Measurements from ENCODE around the gene BAAT.

Gene BAAT

DNA sequence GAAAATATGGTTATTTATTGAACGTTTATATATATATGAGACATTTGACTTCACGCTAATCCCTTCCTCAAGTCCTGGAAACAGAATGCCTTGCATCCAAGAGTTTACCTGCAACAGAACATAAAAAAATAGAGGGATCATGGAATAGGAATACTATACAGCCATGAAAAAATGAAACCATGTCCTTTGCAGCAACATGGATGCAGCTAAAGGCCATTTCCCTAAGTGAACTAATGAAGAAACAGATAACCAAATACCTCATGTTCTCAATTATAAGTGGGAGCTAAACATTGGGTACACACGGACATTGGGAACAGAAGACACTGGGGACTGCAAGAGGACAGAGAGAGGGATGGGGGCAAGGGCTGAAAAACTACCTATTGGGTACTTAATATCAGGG lies 13.0 kb downstream of the BAAT start:
- Histone ChIP-seq H3K36me3 (ENCODE audit: control insufficient read depth, insufficient read depth, low read length) (no peaks in the 10 kb centered on the region), H3K4me1 (ENCODE audit: control insufficient read depth, insufficient read depth, low read length) (no peaks in the 10 kb centered on the region), H3K27me3 (ENCODE audit: control insufficient read depth, insufficient read depth, low read length) (no peaks in the 10 kb centered on the region), H3K9me3 (ENCODE audit: control insufficient read depth, low read length) (no peaks in the 10 kb centered on the region), H3K9ac (ENCODE audit: low read length) (no peak overlapping the region), H3K4me3 (ENCODE audit: low read length) (no peak overlapping the region)

DNA sequence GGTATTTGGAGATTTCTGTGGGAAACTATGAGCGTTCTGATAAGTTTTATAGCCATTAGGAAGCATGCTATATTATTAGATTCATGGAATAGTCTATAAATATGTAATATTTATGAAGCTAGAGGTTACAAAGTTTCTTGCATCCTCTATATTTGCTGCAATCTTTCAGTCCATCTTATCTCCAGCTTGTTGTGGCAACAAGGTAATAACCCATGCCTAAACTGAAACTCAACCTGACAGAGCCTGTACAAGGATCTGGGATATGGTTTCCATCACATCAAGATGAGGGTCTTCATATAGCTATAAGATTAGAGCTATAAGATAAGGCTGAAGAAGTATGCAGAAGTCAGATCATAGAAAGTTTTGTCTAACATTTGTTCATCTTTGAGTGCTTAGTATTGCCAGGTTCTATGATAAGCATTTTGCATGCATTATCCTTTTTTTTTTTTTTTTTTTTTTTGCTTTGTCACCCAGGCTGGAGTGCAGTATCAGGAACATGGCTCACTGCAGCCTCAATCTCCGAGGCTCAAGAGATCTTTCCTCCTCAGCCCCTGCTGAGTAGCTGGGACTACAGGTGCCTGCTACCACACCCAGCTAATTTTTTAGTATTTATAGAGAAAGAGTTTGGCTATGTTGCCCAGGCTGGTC lies 14.8 kb downstream of the BAAT start:
- H3K27me3 ChIP-seq (ENCODE audit: control insufficient read depth, insufficient read depth, low read length): no peaks in the 10 kb centered on the region
- no peak overlapping the region for H3K4me3 ChIP-seq (ENCODE audit: low read length)
- no peak overlapping the region for H3K9ac ChIP-seq (ENCODE audit: low read length)
- H3K9me3 ChIP-seq (ENCODE audit: control insufficient read depth, low read length): no peaks in the 10 kb centered on the region
- no peaks in the 10 kb centered on the region for H3K36me3 ChIP-seq (ENCODE audit: control insufficient read depth, insufficient read depth, low read length)
- no peaks in the 10 kb centered on the region for H3K4me1 ChIP-seq (ENCODE audit: control insufficient read depth, insufficient read depth, low read length)

DNA sequence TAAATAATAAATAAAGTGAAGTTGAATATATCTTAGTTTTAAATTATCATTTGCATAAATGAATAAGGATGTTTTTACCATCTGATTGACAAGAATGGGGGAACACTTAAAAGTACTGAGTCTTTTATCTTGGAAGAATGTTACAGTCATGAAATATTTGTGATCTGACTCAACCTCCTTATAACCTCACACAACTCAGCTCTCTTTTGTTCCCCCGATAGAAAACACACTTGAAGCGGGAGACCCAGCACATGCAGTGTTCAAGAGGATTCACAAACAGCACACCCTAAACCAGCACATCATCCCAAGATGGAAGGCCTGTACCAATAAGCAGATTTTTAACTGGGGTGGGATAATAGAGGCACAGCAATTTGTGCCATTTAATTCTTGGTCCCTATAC lies 15.5 kb downstream of the BAAT start:
- no peaks in the 10 kb centered on the region for H3K9me3 ChIP-seq (ENCODE audit: control insufficient read depth, low read length)
- H3K4me3 ChIP-seq (ENCODE audit: low read length): no peak overlapping the region
- H3K36me3 ChIP-seq (ENCODE audit: control insufficient read depth, insufficient read depth, low read length): no peaks in the 10 kb centered on the region
- no peaks in the 10 kb centered on the region for H3K4me1 ChIP-seq (ENCODE audit: control insufficient read depth, insufficient read depth, low read length)
- H3K27me3 ChIP-seq (ENCODE audit: control insufficient read depth, insufficient read depth, low read length): no peaks in the 10 kb centered on the region
- H3K9ac ChIP-seq (ENCODE audit: low read length): no peak overlapping the region

DNA sequence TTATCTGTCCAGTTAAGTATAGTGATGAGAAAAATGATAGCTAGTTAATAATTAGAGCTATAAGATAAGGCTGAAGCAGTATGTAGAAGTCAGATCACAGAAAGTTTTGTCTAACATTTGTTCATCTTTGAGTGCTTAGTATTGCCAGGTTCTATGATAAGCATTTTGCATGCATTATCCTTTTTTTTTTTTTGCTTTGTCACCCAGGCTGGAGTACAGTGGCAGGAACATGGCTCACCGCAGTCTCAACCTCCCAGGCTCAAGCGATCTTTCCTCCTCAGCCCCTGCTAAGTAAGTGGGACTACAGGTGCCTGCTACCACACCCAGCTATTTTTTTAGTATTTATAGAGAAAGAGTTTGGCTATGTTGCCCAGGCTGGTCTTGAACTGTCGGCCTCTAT lies 17.5 kb downstream of the BAAT start:
- no peak overlapping the region for H3K9ac ChIP-seq (ENCODE audit: low read length)
- no peaks in the 10 kb centered on the region for H3K9me3 ChIP-seq (ENCODE audit: control insufficient read depth, low read length)
- no peaks in the 10 kb centered on the region for H3K27me3 ChIP-seq (ENCODE audit: control insufficient read depth, insufficient read depth, low read length)
- H3K4me1 ChIP-seq (ENCODE audit: control insufficient read depth, insufficient read depth, low read length): no peaks in the 10 kb centered on the region
- H3K4me3 ChIP-seq (ENCODE audit: low read length): no peak overlapping the region
- no peaks in the 10 kb centered on the region for H3K36me3 ChIP-seq (ENCODE audit: control insufficient read depth, insufficient read depth, low read length)

DNA sequence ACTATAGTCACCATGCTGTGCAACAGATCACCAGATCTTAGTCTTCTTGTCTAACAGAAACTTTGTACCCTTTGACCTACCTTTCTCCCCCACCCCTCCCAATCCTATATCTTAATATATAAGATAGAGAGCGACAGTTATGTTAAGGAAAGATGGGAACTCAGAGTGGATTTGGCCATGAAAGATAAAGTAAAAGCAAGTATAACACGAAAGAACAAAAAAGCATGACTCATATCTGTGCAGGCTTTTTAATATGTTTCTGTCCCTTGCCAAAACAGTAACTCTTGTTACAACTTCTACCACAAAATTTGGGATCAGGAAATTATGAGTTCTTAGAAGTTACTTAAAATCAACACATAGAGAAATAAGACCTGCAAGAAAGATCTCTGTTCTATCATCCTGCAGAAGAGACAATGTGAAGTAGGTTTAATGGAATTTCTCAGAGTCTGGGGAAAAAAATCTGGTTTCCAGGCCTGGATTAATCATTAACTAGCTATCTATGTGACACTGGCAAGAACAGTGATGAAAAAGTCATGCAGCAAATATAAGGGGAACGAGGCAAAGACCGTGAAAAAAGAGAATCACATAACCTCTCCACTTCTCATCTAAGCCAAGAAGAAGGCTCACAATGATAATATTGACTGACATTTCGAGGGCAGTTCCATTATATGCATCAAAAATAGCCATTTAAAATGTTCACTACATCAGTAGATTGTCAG lies 18.6 kb downstream of the BAAT start:
- Histone ChIP-seq H3K36me3 (ENCODE audit: control insufficient read depth, insufficient read depth, low read length) (no peaks in the 10 kb centered on the region), H3K4me1 (ENCODE audit: control insufficient read depth, insufficient read depth, low read length) (no peaks in the 10 kb centered on the region), H3K9ac (ENCODE audit: low read length) (no peak overlapping the region), H3K9me3 (ENCODE audit: control insufficient read depth, low read length) (no peaks in the 10 kb centered on the region), H3K4me3 (ENCODE audit: low read length) (no peak overlapping the region), H3K27me3 (ENCODE audit: control insufficient read depth, insufficient read depth, low read length) (no peaks in the 10 kb centered on the region)

DNA sequence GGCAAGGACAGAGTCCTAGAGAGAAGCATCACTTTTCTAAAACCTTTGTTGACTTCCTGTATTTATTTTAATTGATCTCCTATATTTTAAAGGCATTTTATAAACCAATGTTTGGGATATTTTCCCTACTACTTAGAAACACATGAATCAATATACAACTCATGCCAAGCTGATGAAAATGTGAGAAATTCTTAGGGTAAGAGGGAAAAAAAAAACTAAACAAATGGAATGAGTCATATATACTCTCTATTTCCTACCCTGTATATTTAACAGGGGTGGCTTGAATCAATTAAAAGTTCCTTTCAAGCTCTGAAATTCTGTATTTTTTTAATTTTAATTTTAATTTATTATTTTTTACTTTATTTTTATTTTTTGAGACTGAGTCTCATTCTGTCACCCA lies 19.6 kb downstream of the BAAT start:
- no peaks in the 10 kb centered on the region for H3K9me3 ChIP-seq (ENCODE audit: control insufficient read depth, low read length)
- H3K4me1 ChIP-seq (ENCODE audit: control insufficient read depth, insufficient read depth, low read length): no peaks in the 10 kb centered on the region
- no peak overlapping the region for H3K9ac ChIP-seq (ENCODE audit: low read length)
- H3K4me3 ChIP-seq (ENCODE audit: low read length): no peak overlapping the region
- H3K27me3 ChIP-seq (ENCODE audit: control insufficient read depth, insufficient read depth, low read length): no peaks in the 10 kb centered on the region
- no peaks in the 10 kb centered on the region for H3K36me3 ChIP-seq (ENCODE audit: control insufficient read depth, insufficient read depth, low read length)

DNA sequence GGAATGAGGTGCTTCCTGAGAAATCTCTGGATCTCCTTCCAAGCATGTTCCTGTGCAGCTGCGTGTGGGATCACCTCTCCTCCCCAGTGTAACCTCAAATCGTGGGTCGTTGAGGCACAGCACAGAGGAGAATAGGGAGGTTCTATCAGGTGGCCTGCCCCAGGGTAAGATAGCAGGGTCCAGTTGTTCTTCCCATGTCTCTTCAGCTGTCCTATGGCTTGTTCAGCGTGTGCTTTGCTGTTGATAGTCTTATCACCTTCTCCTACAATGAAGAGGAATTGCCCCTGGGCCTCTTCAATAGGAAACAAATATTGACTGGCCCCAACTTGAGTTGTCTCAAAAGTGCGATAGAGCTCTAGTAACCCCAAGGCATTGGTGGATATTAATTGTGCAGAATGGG lies 22.4 kb downstream of the BAAT start:
- no peaks in the 10 kb centered on the region for H3K36me3 ChIP-seq (ENCODE audit: control insufficient read depth, insufficient read depth, low read length)
- H3K4me1 ChIP-seq (ENCODE audit: control insufficient read depth, insufficient read depth, low read length): no peaks in the 10 kb centered on the region
- no peaks in the 10 kb centered on the region for H3K27me3 ChIP-seq (ENCODE audit: control insufficient read depth, insufficient read depth, low read length)
- no peak overlapping the region for H3K4me3 ChIP-seq (ENCODE audit: low read length)
- no peak overlapping the region for H3K9ac ChIP-seq (ENCODE audit: low read length)
- no peaks in the 10 kb centered on the region for H3K9me3 ChIP-seq (ENCODE audit: control insufficient read depth, low read length)

DNA sequence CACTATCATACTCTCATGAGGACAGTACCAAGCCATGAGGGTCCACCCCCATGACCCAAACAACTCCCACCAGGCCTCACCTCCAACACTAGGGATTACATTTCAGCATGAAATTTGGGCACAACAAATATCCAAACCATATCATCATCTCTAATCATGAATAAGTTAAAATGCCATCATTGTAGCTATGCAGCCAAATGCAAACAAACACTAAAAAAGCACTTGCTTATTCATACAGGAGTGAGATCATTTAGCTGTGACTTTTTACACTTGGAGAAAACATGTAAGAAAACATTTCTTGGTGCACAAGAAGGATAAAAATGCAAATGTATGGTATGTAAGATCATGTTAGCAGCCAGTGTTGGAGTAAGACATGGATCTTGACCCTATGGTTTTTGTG lies 24.2 kb downstream of the BAAT start:
- H3K4me1 ChIP-seq (ENCODE audit: control insufficient read depth, insufficient read depth, low read length): peaks cover 3% of the 10 kb centered on the region
- H3K9ac ChIP-seq (ENCODE audit: low read length): no peak overlapping the region
- no peaks in the 10 kb centered on the region for H3K9me3 ChIP-seq (ENCODE audit: control insufficient read depth, low read length)
- no peaks in the 10 kb centered on the region for H3K36me3 ChIP-seq (ENCODE audit: control insufficient read depth, insufficient read depth, low read length)
- no peaks in the 10 kb centered on the region for H3K27me3 ChIP-seq (ENCODE audit: control insufficient read depth, insufficient read depth, low read length)
- H3K4me3 ChIP-seq (ENCODE audit: low read length): no peak overlapping the region

DNA sequence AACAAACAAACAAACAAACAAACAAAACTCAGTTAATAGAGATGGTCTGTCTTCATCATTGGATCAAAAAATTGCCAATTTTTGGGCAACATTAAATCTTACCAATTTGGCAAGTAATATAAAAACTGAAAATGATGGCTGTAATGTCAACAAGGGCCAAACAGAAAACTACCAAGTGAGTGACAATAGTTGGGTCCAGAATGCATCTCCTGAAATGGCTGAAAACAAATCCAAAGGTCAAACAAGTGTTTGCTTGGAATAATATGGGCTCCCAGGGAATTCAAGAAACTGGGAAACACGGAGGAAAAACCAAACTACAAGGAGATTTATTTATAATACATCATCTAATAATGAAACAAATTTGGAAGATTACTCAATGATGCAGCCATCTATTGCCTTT lies 25.1 kb downstream of the BAAT start:
- H3K9me3 ChIP-seq (ENCODE audit: control insufficient read depth, low read length): no peaks in the 10 kb centered on the region
- H3K36me3 ChIP-seq (ENCODE audit: control insufficient read depth, insufficient read depth, low read length): no peaks in the 10 kb centered on the region
- no peak overlapping the region for H3K9ac ChIP-seq (ENCODE audit: low read length)
- no peaks in the 10 kb centered on the region for H3K27me3 ChIP-seq (ENCODE audit: control insufficient read depth, insufficient read depth, low read length)
- H3K4me3 ChIP-seq (ENCODE audit: low read length): no peak overlapping the region
- peaks cover 11% of the 10 kb centered on the region for H3K4me1 ChIP-seq (ENCODE audit: control insufficient read depth, insufficient read depth, low read length)

DNA sequence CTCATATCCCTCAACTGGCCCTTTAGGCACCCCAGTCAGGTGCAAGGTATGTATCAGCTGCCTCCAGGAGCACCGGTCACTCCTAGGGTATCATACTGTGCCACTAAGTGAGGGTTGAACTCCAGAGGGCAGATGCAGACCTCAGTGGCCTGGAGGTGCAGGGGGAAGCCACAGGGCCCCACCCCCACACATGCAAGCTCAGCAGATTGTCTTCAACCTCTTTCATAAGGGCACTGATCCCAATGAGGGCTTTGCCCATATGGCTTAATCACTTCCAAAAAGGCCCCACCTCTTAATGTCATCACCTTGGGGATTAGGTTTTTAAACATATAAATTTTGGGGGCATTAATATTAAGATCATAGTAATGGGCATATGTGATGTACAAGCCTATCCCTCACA lies 28.2 kb downstream of the BAAT start:
- Histone ChIP-seq H3K9ac (ENCODE audit: low read length) (no peak overlapping the region), H3K36me3 (ENCODE audit: control insufficient read depth, insufficient read depth, low read length) (no peaks in the 10 kb centered on the region), H3K4me1 (ENCODE audit: control insufficient read depth, insufficient read depth, low read length) (peaks cover 28% of the 10 kb centered on the region), H3K9me3 (ENCODE audit: control insufficient read depth, low read length) (no peaks in the 10 kb centered on the region), H3K27me3 (ENCODE audit: control insufficient read depth, insufficient read depth, low read length) (no peaks in the 10 kb centered on the region), H3K4me3 (ENCODE audit: low read length) (no peak overlapping the region)

DNA sequence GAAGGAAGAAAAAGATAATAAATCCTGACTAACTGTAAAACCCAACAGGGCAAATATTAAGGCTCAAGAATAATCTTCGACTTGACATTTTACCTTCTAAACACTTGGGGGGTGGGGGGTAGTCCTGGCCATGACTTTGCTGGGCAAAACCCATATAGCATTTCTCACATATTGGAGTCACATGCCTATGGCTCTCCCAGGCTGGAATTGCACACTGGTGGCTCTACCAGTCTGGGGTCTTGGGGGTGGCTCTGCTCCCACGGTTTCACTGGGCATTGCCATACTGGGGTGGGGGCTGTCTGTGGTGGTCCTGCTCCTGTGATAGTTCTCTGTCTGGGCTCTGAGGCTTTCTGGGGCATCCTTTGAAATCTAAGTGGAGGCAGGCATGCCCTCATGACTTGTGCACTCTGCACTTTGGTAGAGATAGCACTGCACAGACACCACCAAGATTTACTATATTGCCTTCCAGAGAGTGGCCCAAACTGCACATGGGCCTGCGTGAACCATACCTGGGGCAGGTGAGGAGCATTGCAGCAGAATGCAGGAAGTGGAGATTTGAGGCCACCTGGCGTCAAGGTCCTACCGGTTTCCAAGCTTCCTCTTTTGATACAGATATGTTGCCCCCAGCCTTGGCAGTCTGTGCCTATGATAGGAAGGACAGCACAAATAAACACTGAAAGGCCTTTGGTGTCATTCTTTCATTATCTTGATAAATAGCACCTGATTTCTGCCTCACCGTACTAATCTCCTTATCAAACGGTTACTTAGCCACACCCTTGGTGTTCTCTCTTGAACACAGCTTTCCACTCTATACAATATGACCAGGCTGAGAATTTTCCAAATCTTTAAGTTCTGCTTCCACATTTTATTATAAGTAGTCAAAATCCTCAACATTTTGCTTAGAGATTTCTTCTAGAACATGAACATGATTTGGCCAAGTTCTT lies 29.8 kb downstream of the BAAT start:
- Histone ChIP-seq H3K9ac (ENCODE audit: low read length) (no peak overlapping the region), H3K4me3 (ENCODE audit: low read length) (no peak overlapping the region), H3K9me3 (ENCODE audit: control insufficient read depth, low read length) (no peaks in the 10 kb centered on the region), H3K36me3 (ENCODE audit: control insufficient read depth, insufficient read depth, low read length) (no peaks in the 10 kb centered on the region), H3K27me3 (ENCODE audit: control insufficient read depth, insufficient read depth, low read length) (no peaks in the 10 kb centered on the region), H3K4me1 (ENCODE audit: control insufficient read depth, insufficient read depth, low read length) (peaks cover 28% of the 10 kb centered on the region)

DNA sequence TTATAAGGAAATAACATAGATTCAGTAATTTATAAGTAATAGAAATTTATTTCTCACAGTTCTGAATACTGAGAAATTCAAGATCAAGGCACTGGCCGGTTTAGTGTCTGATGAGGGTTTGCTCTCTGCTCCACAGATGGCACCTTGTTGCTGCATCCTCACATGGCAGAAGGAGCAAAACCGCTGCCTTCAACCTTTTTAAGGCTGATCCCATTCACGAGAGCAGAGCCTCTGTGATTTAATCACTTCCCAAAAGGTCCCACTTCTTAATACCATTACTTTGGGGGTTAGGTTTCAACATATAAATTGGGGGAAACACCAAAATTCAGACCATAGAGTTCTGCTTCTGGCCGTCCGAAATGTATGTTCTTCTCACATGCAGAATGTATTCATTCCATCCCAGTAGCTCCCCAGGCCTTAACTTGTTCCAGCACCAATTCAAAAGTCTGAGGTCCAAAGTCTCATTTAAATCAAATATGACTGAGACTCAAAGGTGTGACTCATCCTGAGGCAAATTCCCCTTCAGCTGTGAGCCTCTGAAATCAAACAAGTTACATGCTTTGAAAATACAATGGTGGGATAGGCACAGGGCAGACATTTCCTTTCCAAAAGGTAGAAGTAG lies 30.6 kb downstream of the BAAT start:
- H3K4me3 ChIP-seq (ENCODE audit: low read length): no peak overlapping the region
- no peaks in the 10 kb centered on the region for H3K9me3 ChIP-seq (ENCODE audit: control insufficient read depth, low read length)
- H3K4me1 ChIP-seq (ENCODE audit: control insufficient read depth, insufficient read depth, low read length): peaks cover 28% of the 10 kb centered on the region
- H3K36me3 ChIP-seq (ENCODE audit: control insufficient read depth, insufficient read depth, low read length): no peaks in the 10 kb centered on the region
- H3K9ac ChIP-seq (ENCODE audit: low read length): no peak overlapping the region
- H3K27me3 ChIP-seq (ENCODE audit: control insufficient read depth, insufficient read depth, low read length): no peaks in the 10 kb centered on the region

Data from mucosa of stomach (tissue), 1 donor.